22Rv1 (cell line): ENCODE results near the gene ASIC4.

Source experiments
- ZFX ChIP-seq: fragments of 450-650 bp; IDR thresholded peaks from 2 replicates; pipeline ENCODE4 v1.6.1; 2017; ENCODE audit warnings: antibody characterized with exemption, borderline replicate concordance
- TF ChIP-seq, protein P1 (sequence below): fragments of 450-650 bp; IDR thresholded peaks from 2 replicates; pipeline ENCODE4 v1.5.1; 2017; ENCODE audit warnings: mild to moderate bottlenecking

DNA sequence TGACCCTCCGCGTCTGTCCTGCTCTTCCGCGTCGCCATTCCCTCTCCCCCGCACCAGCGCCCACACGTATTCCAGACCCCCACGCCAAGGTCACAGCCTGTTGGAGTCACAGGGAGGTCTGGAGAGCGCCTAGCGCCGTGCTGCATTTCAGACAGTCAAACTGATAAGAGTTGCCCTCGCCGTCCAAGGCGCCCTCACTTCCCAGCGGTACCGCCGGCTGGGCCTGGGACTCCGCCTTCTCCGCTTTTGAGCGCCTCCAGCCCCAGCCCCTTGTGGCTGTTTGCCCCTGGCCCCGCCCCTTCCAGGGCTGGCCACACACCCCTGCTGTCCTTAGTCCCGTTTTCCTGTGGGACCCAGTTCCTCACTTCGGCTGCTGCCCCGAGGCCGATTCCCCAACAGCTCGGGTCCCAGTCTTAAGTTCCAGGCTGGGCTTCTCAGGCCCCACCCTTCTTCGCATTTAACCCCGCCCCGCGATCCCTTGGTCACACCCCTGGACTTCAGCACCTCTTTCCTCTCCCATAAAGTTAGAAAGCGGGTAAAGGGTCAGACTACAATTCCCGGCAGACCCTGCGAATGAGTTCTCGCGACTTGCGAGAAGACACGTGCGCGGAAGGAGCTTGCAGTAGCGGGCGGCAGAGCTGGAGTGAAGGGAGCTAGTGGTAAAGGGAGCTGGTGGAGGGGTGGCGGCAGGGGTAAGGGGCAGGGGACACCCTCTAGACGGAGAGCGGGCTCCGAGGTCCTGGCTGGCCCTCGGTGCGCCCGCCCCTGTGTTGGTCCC lies 15.8 kb upstream of the ASIC4 start, which contains the start of gene GMPPA:
- TF ChIP-seq, protein P1, sequence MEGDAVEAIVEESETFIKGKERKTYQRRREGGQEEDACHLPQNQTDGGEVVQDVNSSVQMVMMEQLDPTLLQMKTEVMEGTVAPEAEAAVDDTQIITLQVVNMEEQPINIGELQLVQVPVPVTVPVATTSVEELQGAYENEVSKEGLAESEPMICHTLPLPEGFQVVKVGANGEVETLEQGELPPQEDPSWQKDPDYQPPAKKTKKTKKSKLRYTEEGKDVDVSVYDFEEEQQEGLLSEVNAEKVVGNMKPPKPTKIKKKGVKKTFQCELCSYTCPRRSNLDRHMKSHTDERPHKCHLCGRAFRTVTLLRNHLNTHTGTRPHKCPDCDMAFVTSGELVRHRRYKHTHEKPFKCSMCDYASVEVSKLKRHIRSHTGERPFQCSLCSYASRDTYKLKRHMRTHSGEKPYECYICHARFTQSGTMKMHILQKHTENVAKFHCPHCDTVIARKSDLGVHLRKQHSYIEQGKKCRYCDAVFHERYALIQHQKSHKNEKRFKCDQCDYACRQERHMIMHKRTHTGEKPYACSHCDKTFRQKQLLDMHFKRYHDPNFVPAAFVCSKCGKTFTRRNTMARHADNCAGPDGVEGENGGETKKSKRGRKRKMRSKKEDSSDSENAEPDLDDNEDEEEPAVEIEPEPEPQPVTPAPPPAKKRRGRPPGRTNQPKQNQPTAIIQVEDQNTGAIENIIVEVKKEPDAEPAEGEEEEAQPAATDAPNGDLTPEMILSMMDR: no peak
- no peak for TF ChIP-seq ZFX
